HEK293 (cell line): ENCODE data around the gene PCBP3.

Source experiments
- CTCF ChIA-PET: fragments of 350-600 bp; formaldehyde crosslinking; extraction: SDS; loops from one replicate; lab custom pipeline; 2021; ENCODE audit warnings: antibody characterized with exemption; lab: Yijun Ruan, JAX
- POLR2A ChIA-PET: fragments of 300-600 bp; formaldehyde crosslinking; extraction: SDS; loops from one replicate; lab custom pipeline; 2020; ENCODE audit warnings: antibody characterized with exemption, inconsistent platforms; lab: Yijun Ruan, JAX
- H3K27ac ChIP-seq: fragments of 200-500 bp; sonication (Bioruptor generic); 2 replicates; pipeline ENCODE4 v1.5.1; 2014; ENCODE audit warnings: low read depth, low read length, control low read depth, inconsistent platforms; ENCODE audit errors: extremely low read depth
- H3K36me3 ChIP-seq, 2 experiments: fragments of 200-500 bp in 1 of 2; sonication (Bioruptor generic) in 1 of 2; 1 replicate in 1 of 2; 2 replicates in 1 of 2; pipeline ENCODE4 v1.5.1; 2014 to 2017; ENCODE audit warnings: inconsistent platforms in 2 of 2, low read length in 2 of 2; ENCODE audit not compliant: control insufficient read depth in 2 of 2, insufficient read depth in 1 of 2
- H3K4me1 ChIP-seq: fragments of 200-500 bp; sonication (Bioruptor generic); 2 replicates; pipeline ENCODE4 v1.5.1; 2014; ENCODE audit warnings: mild to moderate bottlenecking, low read length, inconsistent platforms; ENCODE audit not compliant: control insufficient read depth, insufficient read depth
- H3K4me3 ChIP-seq: 2 replicates; pipeline ENCODE4 v1.5.1; 2011; ENCODE audit warnings: low read depth, mild to moderate bottlenecking, control low read depth, low read length, moderate library complexity
- H3K9me3 ChIP-seq: fragments of 200-500 bp; sonication (Bioruptor generic); 2 replicates; pipeline ENCODE4 v1.5.1; 2014; ENCODE audit warnings: low read depth, low read length, inconsistent platforms; ENCODE audit not compliant: control insufficient read depth, insufficient read depth
- OVOL3 ChIP-seq: fragments of 450-650 bp; formaldehyde crosslinking; IDR thresholded peaks from 2 replicates; pipeline ENCODE4 v1.5.1; 2016; ENCODE audit warnings: missing biosample characterization, missing genetic modification characterization
- PRDM2 ChIP-seq: fragments of 450-650 bp; formaldehyde crosslinking; IDR thresholded peaks from 2 replicates; pipeline ENCODE4 v1.5.1; 2016; ENCODE audit warnings: missing biosample characterization, missing genetic modification characterization, borderline replicate concordance
- TCF7L2 ChIP-seq: IDR thresholded peaks from 2 replicates; pipeline ENCODE4 v1.6.1; 2011; ENCODE audit warnings: low read depth, mild to moderate bottlenecking, inconsistent platforms, low read length, moderate library complexity, borderline replicate concordance
- ZFP37 ChIP-seq: fragments of 450-650 bp; formaldehyde crosslinking; IDR thresholded peaks from 2 replicates; pipeline ENCODE4 v1.5.1; 2016; ENCODE audit warnings: missing biosample characterization, missing genetic modification characterization
- ZNF133 ChIP-seq: fragments of 450-650 bp; formaldehyde crosslinking; IDR thresholded peaks from 2 replicates; pipeline ENCODE4 v1.5.1; 2016; ENCODE audit warnings: missing biosample characterization, missing genetic modification characterization
- ZNF138 ChIP-seq: fragments of 450-650 bp; formaldehyde crosslinking; IDR thresholded peaks from 2 replicates; pipeline ENCODE4 v1.5.1; 2016; ENCODE audit warnings: missing biosample characterization, missing genetic modification characterization, borderline replicate concordance
- ZNF16 ChIP-seq: fragments of 450-650 bp; formaldehyde crosslinking; IDR thresholded peaks from 2 replicates; pipeline ENCODE4 v1.5.1; 2016; ENCODE audit warnings: low read depth, missing biosample characterization, missing genetic modification characterization
- ZNF311 ChIP-seq: fragments of 450-650 bp; formaldehyde crosslinking; IDR thresholded peaks from 2 replicates; pipeline ENCODE4 v1.5.1; 2017; ENCODE audit warnings: missing biosample characterization, missing genetic modification characterization, borderline replicate concordance
- ZNF354C ChIP-seq: fragments of 450-650 bp; formaldehyde crosslinking; IDR thresholded peaks from 2 replicates; pipeline ENCODE4 v1.5.1; 2016; ENCODE audit warnings: missing biosample characterization, missing genetic modification characterization, low read depth, borderline replicate concordance
- ZNF624 ChIP-seq: fragments of 450-650 bp; formaldehyde crosslinking; IDR thresholded peaks from 2 replicates; pipeline ENCODE4 v1.5.1; 2017; ENCODE audit warnings: missing biosample characterization, missing genetic modification characterization
- ZNF677 ChIP-seq: fragments of 450-650 bp; IDR thresholded peaks from 2 replicates; pipeline ENCODE4 v1.5.0; 2018; ENCODE audit warnings: missing biosample characterization, mild to moderate bottlenecking, missing genetic modification characterization, moderate library complexity
- TF ChIP-seq, protein P1 (sequence below): fragments of 450-650 bp; formaldehyde crosslinking; IDR thresholded peaks from 2 replicates; pipeline ENCODE4 v1.5.1; 2016; ENCODE audit warnings: missing biosample characterization, missing genetic modification characterization, low read depth
- TF ChIP-seq, protein P2 (sequence below): fragments of 450-650 bp; formaldehyde crosslinking; IDR thresholded peaks from 2 replicates; pipeline ENCODE4 v1.5.0; 2017; ENCODE audit warnings: missing biosample characterization, missing genetic modification characterization, borderline replicate concordance
- TF ChIP-seq, protein P3 (sequence below): fragments of 450-650 bp; formaldehyde crosslinking; IDR thresholded peaks from 2 replicates; pipeline ENCODE4 v1.5.1; 2016; ENCODE audit warnings: missing biosample characterization, missing genetic modification characterization

Gene PCBP3

GRCh38 chr21:45849651-45850050 is 206.1 kb downstream of the PCBP3 start:
- Histone ChIP-seq H3K4me1 (no peaks in the 10 kb centered on the region), H3K27ac (no peak overlapping the region), H3K36me3 (no peaks in the 10 kb centered on the region), H3K4me3 (no peak overlapping the region), H3K9me3 (no peaks in the 10 kb centered on the region)
- POLR2A ChIA-PET: no interaction called here
- CTCF ChIA-PET: interaction anchor here (0.7 to 1.7 kb wide), 2 partner anchors 10 to 58 kb away, joined by 3 to 5 read pairs; no protein-coding TSS in a partner anchor
- TF ChIP-seq ZNF133 (tag by site-specific recombination) (no peak), ZNF16 (tag by site-specific recombination) (no peak), ZFP37 (tag by site-specific recombination) (no peak), ZNF677 (tag by site-specific recombination) (no peak), PRDM2 (tag by site-specific recombination) (no peak), ZNF138 (tag by site-specific recombination) (no peak), ZNF311 (tag by site-specific recombination) (no peak), ZNF354C (tag by site-specific recombination) (no peak), OVOL3 (no peak), TCF7L2 (no peak), ZNF624 (tag by site-specific recombination) (no peak)
- TF ChIP-seq, protein P1, sequence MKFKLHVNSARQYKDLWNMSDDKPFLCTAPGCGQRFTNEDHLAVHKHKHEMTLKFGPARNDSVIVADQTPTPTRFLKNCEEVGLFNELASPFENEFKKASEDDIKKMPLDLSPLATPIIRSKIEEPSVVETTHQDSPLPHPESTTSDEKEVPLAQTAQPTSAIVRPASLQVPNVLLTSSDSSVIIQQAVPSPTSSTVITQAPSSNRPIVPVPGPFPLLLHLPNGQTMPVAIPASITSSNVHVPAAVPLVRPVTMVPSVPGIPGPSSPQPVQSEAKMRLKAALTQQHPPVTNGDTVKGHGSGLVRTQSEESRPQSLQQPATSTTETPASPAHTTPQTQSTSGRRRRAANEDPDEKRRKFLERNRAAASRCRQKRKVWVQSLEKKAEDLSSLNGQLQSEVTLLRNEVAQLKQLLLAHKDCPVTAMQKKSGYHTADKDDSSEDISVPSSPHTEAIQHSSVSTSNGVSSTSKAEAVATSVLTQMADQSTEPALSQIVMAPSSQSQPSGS (tag by site-specific recombination): no peak
- TF ChIP-seq, protein P2, sequence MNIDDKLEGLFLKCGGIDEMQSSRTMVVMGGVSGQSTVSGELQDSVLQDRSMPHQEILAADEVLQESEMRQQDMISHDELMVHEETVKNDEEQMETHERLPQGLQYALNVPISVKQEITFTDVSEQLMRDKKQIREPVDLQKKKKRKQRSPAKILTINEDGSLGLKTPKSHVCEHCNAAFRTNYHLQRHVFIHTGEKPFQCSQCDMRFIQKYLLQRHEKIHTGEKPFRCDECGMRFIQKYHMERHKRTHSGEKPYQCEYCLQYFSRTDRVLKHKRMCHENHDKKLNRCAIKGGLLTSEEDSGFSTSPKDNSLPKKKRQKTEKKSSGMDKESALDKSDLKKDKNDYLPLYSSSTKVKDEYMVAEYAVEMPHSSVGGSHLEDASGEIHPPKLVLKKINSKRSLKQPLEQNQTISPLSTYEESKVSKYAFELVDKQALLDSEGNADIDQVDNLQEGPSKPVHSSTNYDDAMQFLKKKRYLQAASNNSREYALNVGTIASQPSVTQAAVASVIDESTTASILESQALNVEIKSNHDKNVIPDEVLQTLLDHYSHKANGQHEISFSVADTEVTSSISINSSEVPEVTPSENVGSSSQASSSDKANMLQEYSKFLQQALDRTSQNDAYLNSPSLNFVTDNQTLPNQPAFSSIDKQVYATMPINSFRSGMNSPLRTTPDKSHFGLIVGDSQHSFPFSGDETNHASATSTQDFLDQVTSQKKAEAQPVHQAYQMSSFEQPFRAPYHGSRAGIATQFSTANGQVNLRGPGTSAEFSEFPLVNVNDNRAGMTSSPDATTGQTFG (tag by site-specific recombination): no peak
- TF ChIP-seq, protein P3, sequence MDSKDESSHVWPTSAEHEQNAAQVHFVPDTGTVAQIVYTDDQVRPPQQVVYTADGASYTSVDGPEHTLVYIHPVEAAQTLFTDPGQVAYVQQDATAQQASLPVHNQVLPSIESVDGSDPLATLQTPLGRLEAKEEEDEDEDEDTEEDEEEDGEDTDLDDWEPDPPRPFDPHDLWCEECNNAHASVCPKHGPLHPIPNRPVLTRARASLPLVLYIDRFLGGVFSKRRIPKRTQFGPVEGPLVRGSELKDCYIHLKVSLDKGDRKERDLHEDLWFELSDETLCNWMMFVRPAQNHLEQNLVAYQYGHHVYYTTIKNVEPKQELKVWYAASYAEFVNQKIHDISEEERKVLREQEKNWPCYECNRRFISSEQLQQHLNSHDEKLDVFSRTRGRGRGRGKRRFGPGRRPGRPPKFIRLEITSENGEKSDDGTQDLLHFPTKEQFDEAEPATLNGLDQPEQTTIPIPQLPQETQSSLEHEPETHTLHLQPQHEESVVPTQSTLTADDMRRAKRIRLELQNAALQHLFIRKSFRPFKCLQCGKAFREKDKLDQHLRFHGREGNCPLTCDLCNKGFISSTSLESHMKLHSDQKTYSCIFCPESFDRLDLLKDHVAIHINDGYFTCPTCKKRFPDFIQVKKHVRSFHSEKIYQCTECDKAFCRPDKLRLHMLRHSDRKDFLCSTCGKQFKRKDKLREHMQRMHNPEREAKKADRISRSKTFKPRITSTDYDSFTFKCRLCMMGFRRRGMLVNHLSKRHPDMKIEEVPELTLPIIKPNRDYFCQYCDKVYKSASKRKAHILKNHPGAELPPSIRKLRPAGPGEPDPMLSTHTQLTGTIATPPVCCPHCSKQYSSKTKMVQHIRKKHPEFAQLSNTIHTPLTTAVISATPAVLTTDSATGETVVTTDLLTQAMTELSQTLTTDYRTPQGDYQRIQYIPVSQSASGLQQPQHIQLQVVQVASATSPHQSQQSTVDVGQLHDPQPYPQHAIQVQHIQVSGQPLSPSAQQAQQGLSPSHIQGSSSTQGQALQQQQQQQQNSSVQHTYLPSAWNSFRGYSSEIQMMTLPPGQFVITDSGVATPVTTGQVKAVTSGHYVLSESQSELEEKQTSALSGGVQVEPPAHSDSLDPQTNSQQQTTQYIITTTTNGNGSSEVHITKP (tag by site-specific recombination): no peak
